ENCODE measurements around the gene IDH3B.

DNA sequence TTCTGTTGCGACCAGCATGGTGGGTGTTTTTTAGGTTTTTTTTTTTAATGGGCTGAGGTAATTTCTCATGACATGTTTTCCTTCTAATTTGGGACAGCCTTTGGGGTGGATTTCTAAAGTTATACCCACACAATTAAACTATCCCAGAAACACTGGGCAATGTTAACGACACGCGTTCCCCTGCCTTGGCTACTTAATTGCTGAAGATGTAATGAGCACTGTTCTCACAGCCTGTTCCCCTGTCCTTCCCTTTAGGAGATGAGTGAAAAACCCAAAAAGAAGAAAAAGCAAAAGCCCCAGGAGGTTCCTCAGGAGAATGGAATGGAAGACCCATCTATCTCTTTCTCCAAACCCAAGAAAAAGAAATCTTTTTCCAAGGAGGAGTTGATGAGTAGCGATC lies 6.3 kb downstream of the IDH3B start:
- TF ChIP-seq GZF1 (CRISPR knock-in tag; IDR thresholded peaks at IDR 0.05) (no peak), SOX6 (IDR thresholded peaks at IDR 0.05) (no peak), SOX6 (CRISPR knock-in tag; IDR thresholded peaks at IDR 0.05) (no peak), ELF1 (CRISPR knock-in tag; IDR thresholded peaks at IDR 0.05) (no peak), GPN1 (CRISPR knock-in tag; IDR thresholded peaks at IDR 0.05; ENCODE audit: borderline replicate concordance) (no peak)

All from HepG2 (cell line).